NK-92 (cell line): ENCODE results near the gene PTAR1.

Source experiments
- DNase-seq: peaks from one replicate; lab custom pipeline; 2025; ENCODE audit not compliant: unreplicated experiment; lab: John Stamatoyannopoulos, UW

The PTAR1 gene

GRCh38 chr9:69674716-69675438 is 84.9 kb downstream of the PTAR1 start:
- no peak for DNase-seq

- DNase-seq, result no peak
These were observed 85.6 kb downstream of the PTAR1 start for GRCh38 chr9:69674112-69674685.

DNA sequence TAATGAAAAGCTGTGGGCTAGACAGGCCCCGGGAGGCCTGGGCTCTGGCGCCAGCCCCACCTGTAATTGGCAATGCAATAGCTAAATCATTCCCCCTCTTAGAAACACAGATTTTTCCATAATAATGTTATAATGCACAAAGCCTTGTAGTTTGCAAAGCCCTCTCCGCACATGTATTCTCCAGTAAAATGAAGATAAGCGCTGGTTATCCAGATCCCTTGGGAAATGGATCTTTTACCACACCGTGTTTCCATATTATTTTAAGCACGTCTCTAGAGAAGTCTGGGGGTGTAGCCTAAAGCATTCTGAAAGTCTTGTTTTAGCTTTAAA is 86.5 kb downstream of the PTAR1 start:
- DNase-seq, result no peak

- DNase-seq, result no peak
These were observed 87.1 kb downstream of the PTAR1 start for GRCh38 chr9:69672596-69673310.

DNA sequence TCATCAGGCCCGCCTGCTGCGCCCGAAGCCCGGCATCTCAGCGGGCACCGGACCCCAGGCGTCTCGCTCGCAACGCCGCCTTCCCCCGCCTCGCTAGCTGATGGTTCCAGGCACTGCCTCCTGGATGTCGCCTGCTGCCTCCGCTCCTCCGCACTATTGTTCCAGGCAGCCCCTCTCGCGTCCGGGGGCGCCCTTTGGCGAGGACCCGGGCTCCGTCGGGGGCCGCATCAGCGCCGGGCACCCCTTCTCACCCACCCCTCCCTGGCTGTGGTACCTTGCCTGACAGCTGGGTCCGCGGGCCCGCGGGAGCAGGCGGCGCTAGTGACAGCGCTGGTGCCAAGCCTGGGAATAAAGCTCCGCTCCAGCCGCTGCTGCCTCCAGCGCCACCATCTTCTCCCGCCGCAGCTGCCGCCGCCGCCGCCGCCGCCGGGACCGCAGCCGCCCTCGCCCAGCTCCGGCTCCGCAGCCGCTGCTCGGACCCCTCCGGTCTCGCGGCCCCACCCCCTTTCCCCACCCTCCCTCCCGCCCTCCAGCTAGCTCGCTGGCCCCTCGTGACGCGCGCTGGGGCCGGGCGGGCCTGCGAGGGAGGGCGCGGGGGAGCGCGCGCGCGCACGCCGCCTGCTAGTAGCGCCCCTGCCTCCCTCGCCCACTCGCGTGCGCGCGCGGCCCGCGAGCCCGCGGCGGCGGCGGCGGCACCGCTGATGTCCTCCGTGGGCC is 87.8 kb downstream of the PTAR1 start, which contains the start of gene APBA1:
Gene APBA1 (minus strand): TSS at position 493 of the 717 bp plus-strand sequence.
- no peak for DNase-seq

DNA sequence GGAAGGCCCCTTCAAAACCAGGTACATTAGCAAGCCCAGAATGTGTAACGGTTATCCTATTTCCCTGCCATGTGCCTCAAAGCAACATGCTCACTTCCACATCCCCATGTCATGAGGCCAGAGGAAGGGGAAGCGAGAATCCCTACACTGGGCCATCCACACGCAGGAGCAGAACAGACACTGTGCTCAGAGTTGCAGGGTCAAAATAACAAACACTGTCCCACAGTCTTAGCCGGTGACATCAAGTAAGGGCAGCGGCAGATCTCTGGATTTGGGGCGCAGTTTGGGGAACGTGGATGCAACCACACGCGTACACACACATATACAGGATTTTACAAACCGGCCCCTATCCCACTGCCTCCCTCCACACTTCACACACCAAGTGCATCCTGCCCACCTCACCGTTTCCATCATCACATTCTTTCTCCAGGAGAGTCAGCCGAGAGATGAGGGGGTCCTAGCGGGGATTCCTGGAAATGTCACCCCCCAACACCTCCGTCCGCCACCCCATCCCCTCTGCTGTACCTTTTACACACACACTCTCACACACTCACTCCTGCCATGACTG is 88.4 kb downstream of the PTAR1 start:
- no peak for DNase-seq

GRCh38 chr9:69667306-69667705 is 92.5 kb downstream of the PTAR1 start:
- no peak for DNase-seq

GRCh38 chr9:69660304-69660703 is 99.5 kb downstream of the PTAR1 start:
- no peak for DNase-seq
